HL-60 (cell line): ENCODE results near the gene TMEM117.

Experiments used
- CTCF ChIP-seq: IDR thresholded peaks from one replicate; pipeline ENCODE4 v1.5.1; 2011; ENCODE audit warnings: low read length, control low read depth, inconsistent platforms; ENCODE audit not compliant: insufficient read depth
- SPI1 ChIP-seq: IDR thresholded peaks from 2 replicates; pipeline ENCODE4 v1.6.1; 2012; ENCODE audit warnings: low read depth, mild to moderate bottlenecking, borderline replicate concordance

- TF ChIP-seq CTCF (no peak), SPI1 (no peak)
Observed at GRCh38 chr12:44357494-44357893, 521.6 kb downstream of the TMEM117 start.
